Fibroblast of skin of right quadriceps (primary cell): ENCODE results near the gene WWOX.
A peak's percentile ranks its signal among the peaks of the same experiment; 100 is the strongest.

Experiments used
- DNase-seq: peaks from one replicate; pipeline ENCODE4 v3.0.0-alpha.2; 2013

WWOX gene

GRCh38 chr16:78479723-78480122 is 380.3 kb downstream of the WWOX start:
- no peak for DNase-seq

DNA sequence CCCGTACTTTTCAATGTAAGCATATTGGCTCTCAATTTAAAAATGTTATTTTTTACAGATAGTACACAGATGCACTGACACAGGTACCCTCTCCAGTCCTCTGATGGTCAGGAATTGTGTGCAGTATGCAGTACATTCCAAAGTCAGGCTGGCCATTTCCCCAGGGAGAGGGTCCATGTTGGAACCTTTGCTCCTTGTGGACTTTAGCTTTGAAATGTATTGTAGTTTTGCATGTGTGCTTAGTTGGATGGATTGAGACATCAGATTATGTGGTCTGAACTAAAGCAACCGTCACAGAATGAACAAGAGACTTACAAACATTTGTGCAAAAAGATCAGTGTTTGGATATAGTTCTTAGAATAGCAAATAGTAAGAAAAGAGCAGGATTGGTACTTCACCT is 381.1 kb downstream of the WWOX start:
- DNase-seq = no peak

GRCh38 chr16:78483124-78483992 is 383.9 kb downstream of the WWOX start:
- DNase-seq = no peak

DNA sequence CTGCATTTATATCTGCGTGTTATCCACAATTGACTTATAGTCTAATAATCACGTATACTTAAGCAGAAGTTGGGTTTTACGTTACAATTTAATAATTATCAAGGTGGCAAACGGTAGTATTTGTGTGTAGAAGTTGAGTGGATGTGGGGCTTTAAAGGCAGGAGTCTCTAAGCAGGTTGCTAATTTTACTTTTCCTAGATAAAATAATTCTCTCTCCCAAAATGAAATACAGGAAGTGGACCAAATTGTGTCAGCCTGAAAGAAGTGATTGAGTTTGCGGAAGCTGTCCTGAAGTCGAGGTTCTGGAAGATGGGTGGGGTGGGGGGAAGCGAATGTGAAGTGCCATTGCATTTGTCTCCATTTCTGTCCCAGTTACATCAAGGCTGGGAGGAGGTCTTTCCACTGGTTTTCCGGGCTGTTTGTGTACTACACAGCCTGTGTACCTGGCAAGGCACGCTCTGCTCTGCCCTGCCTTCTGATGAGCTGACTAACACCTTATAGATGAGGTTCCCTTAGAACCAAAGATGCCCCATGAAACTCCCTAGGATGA is 385.1 kb downstream of the WWOX start:
- DNase-seq = no peak

DNA sequence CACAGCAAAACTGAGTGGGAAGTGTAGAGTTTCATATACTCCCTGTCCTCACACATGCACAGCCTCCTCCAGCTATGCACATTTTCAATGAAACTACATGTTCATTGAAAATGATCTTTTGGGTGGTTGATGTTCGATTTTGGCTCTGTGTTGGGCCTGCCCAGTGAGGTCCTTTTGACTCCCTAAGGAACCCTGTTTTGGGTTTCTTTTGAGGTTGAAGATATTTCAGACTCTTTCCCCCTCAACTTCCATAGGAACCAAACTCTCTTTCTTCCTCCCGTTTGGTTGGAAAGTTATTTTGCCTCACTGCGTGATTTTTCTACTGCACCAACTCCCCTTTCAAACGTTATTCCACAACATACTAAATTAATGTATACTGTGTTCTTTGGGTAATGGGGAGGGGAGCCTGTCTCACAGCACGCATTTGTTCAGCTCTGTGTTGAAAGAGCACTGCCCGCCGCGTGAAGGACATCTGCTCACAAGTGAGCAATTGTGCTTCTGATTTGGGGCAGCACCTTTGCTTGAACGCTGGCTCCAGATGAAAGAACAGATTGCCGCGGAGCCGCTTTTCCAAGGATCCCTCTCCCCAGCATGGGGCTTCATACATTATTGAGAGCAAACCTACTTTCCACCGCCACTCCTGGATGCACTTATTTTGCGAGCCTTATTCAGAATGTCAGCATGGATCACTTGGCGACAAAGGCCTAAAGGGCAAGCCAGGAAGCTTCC is 385.9 kb downstream of the WWOX start:
- DNase-seq = no peak

- DNase-seq = no peak
These were observed 386.4 kb downstream of the WWOX start for GRCh38 chr16:78485917-78486257.

DNA sequence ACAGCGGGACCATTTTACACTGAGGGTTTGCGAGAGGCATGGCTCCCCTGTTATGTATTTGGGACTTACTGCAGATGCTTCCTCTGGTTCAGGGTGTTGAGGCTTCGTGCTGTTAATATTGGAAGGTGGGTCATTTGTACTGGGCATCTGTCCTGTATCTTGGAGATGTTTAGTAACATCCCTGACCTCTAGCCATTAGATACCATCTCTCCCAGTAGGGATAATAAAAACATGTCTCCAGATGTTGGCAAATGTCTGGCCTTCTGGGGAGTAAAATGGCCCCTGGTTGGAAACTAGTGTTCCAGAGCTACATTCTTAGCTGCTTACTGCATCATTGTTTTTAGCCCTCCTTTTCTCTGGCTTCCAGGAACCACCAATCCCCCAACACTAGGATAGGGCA is 388.0 kb downstream of the WWOX start:
- no peak for DNase-seq

DNA sequence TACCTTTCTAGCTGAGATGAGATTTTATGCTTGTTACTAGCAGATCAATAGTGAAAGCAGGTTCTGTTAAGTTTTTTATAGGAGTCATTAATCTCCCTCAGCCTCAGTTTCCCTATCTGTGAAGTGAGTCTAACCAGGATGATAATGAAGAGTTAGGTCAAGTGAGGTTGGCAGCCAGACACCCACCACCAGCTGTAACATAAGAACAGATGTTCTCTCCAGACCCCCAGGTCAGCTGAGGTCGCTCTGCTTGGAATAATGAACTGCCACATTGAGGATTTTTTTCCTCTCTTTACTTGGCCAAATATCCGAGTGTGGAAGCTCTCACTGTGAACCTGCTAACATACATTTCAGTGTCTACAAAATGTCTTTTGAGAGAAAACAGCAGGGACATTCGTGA is 389.6 kb downstream of the WWOX start:
- DNase-seq = no peak

GRCh38 chr16:78489631-78490030 is 390.2 kb downstream of the WWOX start:
- no peak for DNase-seq

- DNase-seq = no peak
These were observed 391.0 kb downstream of the WWOX start for GRCh38 chr16:78490431-78490830.

GRCh38 chr16:78490847-78491246 is 391.4 kb downstream of the WWOX start:
- no peak for DNase-seq

- DNase-seq = no peak
These were observed 394.1 kb downstream of the WWOX start for GRCh38 chr16:78493573-78493972.

DNA sequence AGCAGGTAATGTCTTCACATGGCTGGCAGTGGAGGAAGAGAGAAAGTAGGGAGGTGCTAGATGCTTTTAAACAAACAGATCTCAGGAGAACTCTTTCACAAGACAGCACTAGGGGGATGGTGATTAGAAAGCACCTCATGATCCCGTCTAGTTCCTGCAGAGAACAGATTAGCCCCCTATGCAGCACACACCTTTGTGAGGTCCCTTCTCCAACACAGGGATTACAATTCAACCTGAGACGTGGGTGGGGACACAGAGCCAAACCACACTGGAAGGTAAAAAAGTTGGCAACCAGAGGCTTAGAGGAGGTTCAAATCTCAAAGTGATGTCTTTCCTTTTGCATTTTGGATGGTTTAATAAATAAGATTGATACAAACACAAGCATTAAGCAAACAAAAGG is 394.7 kb downstream of the WWOX start:
- DNase-seq = no peak

DNA sequence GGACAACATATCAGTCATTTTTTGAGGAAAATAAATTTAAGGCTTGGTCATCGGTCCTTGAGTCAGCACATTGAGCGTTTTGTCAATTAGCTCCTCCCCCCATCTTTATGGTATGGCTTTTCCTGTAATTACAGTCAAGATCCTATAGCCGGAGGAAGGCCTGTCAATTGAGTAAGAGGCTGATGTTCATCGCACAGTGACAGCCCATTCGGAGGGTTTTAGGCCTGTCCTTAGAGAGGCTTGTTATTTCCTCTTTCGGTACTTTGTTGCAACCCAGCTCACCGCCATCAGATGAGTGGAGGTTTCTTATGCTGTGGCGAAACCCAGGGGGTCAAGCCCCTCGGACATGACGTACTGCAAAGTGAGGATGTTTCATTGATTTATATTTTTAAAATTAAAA is 395.2 kb downstream of the WWOX start:
- DNase-seq = no peak

DNA sequence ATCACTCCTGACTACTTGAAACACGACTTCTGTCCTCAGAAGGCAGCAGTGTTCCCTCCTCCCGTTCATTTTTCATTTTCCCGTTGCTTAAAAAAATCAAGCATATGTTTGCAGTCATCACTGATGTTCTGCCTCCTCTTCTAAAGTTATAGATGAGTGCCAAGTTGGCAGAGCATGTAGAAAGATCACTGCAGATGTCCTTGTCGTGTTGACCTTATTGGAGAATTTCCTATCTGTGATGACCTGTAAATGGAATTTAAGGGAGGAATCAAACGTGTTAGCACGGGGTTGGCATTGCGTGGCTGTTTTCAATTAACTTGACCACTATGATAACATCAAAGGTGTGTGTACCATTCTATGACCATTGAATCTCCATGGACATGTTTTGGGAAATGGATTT is 396.7 kb downstream of the WWOX start:
- no peak for DNase-seq

- no peak for DNase-seq
These were observed 399.9 kb downstream of the WWOX start for GRCh38 chr16:78499399-78499798.

DNA sequence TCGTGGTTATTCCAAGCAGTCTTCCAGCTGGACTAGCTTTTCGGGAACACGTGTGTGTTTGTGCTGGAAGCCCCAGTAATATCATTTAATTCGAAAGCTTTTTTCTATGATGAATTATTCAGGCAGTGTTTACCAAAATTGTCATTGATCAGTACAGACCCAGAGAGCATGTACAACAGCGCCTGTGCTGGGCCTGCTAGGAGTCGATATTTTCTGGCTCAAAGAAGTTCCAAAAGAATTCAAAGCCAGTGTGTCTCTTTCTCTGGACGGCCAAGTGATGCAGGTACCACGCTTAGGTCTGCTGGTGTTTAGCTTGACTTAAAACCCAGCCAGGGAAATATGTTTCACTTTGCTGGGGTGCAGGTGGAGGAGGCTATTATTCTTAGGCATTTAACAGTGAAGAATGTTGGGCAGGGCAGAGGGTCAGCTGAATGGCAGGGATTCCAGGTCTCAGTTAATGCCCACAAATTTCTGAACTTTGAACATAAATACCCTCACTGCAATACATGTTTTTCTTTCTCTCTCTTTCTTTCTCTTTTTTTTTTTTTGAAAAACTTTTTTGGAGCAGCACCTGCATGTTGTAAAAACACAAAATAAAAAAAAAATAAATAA is 401.3 kb downstream of the WWOX start:
- DNase-seq = no peak

- no peak for DNase-seq
These were observed 402.3 kb downstream of the WWOX start for GRCh38 chr16:78501744-78502143.

DNA sequence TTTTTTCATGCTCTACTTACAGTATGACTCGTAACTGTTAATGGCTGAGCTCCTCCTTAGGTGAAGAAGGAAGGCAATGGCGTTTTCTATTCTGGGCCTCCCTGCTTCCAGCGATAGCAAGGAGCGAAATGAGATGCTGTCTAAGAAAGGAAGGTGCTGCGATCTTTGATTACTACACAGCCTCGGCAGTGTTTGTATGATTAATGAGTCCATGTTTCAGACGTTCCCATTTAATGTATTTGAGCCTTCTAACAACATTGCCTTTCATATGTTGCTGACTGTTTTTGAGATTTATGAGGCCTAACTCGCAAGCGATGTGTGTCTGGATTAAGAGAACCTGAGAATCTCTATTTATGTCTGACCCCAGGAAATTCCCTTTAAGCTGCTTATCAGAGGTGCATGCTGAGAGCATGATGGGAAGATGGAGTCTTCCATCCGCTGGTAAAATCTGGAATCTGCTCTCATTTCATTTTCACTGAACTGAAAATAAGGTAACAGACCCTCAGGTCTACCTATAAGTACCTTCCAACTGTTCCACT is 403.4 kb downstream of the WWOX start:
- no peak for DNase-seq

DNA sequence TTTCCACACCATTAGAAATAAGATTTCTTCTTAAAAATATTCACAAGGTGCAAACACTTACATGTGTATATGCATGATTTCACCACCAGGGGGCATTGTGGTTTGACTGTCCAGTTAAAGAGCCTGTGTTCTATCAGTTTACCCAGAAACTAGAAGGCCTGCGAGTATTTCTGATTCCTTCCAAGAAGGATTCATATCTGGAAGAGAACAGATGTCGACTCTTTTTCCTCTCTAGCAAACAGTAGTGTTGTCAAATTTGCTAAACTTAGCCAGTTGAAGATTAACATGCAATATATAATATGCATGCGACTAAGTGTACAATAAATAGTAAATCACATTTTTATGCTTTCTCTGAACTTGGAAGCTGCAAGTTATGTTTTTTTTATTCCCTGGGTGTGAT is 404.1 kb downstream of the WWOX start:
- peak; percentile 50 for DNase-seq

- DNase-seq = no peak
These were observed 405.0 kb downstream of the WWOX start for GRCh38 chr16:78504401-78504851.

DNA sequence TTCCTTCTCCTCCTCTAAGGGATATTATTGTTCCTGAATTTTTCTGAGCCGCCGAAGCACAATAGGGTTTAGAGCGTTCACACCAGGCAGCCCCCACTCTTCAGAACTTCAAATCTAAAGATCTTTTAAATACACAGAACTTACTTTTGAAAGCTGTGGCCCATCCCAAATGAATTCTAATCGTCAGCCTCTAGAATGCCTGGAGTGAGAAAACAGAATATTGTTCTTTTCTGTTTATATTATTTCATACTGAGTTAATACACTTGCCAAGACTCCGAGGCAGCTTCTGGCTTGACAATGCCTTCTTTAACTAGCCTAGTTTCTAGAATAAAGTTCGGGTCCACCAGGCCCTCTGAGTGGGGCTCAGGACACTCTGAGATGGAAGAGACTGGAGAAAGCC is 405.6 kb downstream of the WWOX start:
- DNase-seq = no peak
